C4-2B (cell line): Measurements from ENCODE around the gene AIG1.

Experiments used
- CTCF ChIP-seq: fragments of 450-650 bp; conservative IDR thresholded peaks from 2 replicates; pipeline ENCODE4 v1.5.1; 2017; ENCODE audit warnings: mild to moderate bottlenecking
- ZFX ChIP-seq: fragments of 450-650 bp; IDR thresholded peaks from 2 replicates; pipeline ENCODE4 v1.6.1; 2017

GRCh38 chr6:143098054-143098671 is 37.5 kb downstream of the AIG1 start:
- TF ChIP-seq CTCF (no peak), ZFX (no peak)
